Esophagus mucosa (tissue), 1 donor: ENCODE results near the gene EFNA2. TPM values are rescaled to one million over a fixed set of nuclear protein-coding genes. Genes with fewer than 3 reads are reported as not detected.
"Not testable (repeated sequence)": the region's sequence is repeated elsewhere in the genome, so short reads cannot be mapped to it uniquely, and the experiment has no call there.

Experiments used
- ATAC-seq: fragments of 200-7000 bp; cut with Tn5 transposase; one replicate; pipeline ENCODE4 v1.9.1; 2020
- total RNA-seq: library from RNA; stranded (reverse); gene quantifications from one replicate; pipeline ENCODE4 v1.2.4, GENCODE V29; 2023
- donor health status: DM: yes; HTN: yes; CAD: no.

Gene EFNA2
- total RNA-seq, 1 donor from 2014 or later = 0.40 TPM

DNA sequence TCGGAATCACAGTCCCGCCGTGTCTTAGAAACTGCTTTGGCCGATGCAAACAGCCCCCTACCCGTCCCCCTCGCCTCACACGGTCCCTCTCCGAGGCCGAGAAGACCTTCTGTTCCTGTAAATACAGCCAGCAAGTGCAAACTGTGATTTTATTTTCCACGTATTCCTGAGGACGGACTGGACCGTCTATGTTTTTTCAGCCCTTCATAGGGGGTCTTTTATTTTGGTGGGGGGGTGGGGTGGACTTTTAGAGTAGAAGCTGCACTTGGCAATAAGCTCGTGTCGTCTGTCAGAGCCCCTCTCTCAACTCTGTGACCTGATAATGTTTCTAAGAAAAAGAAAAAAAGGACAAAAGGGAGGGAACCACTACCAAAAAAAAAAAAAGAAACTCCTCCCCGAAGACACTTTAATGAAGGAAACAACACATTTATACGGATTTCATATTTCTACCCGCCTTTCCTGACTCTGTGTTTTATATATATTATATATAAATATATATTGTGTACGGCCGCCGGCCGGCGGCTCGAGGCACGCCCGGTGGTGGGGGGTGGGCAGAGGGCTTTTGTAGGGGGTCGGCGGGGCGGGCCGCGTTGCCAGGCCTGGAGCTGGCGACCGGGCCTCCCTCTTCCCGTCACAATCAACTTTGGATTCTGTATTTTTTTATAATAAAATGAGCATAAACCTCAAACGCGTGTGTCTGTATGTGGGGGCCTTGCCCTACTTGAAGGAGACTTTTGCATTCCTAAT, 15.2 kb downstream of the EFNA2 start:
- no peak for ATAC-seq

DNA sequence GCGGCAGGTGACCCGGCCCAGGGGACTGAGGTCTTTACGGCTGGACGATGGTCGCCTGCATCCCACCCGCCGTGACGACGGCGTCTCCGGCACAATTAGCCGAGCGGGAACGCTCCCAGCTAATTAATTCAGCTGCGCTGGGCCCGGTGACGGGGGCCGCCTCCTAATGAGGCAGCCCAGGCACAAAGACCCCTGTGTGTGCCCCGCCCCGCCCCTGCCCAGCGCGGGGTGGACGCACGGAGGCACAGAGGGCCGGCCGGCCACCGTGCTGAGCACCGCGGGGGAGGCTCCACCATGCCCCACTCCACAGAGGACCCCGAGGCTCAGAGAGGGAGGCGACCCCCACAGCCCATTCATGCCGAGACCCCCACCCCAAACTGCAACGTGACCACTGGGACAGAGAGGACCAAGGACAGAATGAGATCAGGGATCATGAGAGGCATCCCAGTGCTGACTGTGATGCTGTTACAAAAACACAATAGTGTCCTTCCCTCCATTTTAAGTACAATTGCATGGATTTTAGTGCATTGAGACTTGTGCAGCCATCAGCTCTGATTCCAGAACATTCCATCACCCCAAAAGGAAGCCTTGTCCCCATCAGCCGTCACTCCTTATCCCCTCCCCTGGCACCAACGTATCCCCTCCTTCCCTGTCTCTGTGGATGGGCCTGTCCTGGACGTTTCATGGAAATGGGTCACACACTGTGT, 17.0 kb downstream of the EFNA2 start:
- ATAC-seq = no peak

DNA sequence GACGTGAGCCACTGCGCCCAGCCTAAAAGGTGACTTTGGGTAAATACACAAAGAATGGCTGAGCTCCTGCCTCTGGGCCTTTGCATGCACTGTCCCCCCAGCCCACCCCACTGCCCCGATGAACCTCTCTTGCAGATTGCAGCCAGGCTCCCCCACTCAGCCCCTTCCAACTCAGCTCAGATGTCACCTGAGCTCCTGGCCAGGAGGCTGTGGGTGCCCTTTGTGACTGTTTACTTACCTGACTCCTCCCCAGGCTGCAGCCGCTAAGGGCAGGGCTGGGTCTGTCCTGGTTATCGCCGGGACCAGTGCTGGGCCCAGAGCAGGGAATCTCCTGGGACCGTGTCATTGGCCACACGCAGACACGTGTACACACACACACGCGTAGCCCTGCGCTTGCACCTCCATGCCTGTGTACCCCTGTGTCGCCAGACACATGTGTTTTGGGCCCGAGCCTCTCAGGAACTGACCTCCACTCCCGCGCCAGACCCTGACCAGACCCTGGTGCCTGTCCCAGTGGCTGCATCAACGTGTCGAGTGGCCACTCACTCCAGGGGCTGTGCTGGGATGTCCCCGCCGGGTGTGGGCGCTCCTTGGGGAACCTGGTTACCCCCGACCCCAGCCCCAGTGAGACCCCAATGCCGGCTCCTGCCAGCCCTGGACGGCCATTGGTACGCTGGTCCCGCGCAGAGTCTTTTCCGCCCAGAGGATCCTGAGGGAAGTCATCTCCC, 18.7 kb downstream of the EFNA2 start:
- ATAC-seq = peak; percentile 8

DNA sequence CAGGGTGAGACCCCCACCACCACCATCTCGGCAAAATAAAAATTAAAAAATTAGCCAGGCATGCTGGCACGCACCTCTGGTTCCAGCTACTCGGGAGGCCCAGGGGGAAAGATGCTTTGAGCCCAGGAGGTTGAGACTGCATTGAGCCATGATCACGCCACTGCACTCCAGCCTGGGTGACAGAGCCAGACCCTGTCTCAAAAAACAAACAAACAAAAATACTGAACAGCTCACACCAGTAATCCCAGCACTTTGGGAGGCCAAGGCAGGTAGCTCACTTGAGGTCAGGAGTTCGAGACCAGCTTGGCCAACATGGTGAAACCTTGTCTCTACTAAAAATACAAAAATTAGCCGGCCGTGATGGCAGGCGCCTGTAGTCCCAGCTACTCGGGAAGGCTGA, 19.7 kb downstream of the EFNA2 start:
- not testable (repeated sequence) for ATAC-seq

DNA sequence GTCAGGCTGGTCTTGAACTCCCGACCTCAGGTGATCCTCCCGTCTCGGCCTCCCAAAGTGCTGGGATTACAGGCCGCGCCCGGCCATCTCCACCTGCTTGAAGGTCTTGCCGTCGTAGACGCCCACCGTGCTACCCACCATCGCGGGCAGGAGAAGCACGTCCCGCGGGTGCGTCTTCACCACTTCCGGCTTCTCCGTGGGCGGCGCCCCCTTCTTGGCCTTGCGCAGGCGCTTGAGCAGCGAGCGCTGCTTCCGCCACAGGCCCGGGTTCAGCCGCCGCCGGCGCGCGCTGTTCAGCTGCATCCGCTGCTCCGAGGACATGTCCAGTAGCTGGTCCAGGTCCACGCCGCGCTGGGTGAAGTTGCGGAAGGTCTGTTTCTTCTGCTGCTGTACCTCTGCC, 21.6 kb downstream of the EFNA2 start:
- no peak for ATAC-seq

DNA sequence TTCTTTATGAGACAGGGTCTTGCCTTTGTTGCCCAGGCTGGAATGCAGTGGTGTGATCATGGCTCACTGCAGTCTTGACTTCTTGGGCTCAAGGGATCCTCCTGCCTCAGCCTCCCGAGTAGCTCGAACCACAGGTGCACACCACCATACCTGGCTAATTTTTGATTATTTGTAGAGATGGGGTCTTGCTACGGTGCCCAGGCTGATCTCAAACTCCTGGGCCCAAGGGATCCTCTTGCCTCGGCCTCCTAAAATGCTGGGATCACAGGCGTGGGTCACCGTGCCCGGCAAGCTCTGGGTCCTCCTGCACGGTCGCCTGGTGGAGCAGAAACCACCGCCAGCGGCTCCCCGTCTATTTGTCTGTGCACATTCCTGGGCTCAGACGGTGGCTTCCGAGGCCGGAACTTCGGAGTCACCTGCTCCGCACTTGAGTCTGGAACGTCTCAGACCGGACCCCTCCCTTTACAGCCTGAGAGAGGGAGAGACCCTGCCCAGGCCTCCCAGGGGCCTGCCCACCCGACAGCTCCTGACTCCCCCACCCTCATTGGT, 22.2 kb downstream of the EFNA2 start:
- ATAC-seq = no peak

DNA sequence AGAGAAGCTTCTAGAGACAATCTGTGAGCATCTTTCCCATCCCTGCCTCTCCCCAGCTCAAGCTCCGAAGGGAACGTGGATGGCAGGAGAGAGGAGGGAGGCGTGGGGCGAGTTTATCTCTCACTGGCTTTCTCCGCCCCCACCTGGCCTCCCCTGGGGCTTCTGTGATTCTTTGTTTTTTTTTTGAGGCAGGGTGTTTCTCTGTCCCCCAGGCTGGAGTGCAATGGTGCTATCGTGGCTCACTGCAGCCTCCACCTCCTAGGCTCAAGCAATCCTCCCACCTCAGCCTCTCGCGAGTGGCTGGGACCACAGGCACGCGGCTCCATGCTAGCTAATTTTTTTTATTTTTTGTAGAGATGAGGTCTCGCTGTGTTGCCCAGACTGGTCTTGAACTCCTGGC, 23.0 kb downstream of the EFNA2 start:
- ATAC-seq = no peak

DNA sequence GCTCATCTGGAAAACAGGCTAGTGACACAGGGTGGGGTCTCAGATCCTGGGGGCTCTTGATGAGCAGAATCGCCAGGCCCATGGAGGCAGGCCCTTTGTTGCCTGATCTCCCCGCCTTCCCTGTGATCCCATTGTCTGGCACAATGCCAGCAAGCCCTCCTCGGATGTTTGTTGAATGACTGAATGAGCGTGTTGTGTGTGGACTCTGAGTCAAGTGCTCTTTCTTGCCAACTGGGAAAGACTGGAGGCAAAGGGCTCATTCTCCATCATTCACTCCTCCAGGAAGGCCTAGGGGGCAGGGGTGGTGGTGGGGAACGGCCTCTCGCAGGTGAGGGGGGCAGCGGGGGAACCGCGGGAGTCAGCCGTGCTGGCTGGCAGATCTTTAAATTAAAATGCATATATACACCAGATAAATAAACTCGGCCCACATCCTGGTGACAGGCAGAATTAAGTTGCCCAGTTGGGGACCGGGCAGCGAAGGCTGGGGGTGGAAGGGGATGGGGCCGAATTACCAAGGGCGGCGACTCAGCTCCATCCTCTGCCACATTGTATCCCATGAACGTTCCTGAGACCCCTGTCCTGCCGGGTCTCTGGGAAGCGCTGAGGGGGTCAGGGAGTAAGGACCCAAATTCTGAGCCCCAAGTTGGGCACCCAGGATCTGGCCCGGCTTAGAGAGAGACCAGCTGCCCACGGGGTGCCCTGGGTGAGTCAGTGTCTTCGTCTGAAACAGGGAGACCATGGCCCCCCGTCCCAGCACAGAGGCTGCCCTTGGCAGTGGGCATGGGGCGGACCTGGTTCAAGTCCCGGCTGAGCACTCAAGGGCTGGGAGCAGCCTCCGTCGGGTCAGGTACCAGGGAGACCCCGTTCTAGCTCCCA, 24.5 kb downstream of the EFNA2 start:
- ATAC-seq = no peak

DNA sequence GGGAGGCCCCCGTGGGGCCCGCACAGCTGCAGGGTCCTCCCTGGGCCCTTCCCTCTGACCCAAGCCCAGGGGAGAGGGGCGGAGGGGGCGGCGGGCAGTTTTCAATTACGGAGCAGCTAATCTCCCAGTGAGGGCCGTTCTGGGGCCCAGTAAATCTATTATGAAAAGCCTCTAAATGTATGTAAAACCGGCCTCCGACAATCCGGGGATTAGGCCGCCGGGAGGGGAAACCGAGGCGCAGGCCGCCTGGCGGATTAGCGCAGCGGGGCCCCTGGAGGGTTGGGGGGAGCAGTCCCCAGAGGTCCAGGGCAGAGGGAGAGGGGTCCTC, 25.1 kb downstream of the EFNA2 start:
- ATAC-seq = no peak

DNA sequence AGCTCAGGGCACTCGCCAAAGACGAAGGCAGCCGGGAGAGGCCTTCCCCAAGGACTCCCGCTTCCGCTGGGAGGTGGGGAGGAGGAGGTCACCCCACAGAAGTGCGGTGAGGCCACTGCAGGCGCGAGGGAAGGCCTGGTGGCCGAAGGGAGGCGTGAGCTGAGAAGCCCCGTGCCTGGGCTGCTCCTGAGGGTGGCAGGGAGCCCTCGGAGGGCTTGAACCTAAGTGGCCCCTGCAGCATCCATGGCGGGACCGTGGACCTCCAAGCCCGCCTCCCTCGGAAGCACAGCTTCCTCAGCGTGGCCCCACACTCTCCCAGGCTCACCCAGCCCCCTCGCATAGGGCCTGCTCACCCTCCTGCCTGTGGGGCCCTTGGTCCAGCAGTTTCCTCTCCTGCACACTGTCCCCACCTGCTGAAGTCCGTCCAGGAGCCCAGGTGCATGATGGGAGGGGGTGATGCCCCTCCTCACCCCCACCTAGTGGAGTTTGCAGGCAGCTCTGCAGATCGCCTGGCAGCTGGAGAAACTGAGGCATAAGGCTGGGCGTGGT, 25.9 kb downstream of the EFNA2 start:
- no peak for ATAC-seq

DNA sequence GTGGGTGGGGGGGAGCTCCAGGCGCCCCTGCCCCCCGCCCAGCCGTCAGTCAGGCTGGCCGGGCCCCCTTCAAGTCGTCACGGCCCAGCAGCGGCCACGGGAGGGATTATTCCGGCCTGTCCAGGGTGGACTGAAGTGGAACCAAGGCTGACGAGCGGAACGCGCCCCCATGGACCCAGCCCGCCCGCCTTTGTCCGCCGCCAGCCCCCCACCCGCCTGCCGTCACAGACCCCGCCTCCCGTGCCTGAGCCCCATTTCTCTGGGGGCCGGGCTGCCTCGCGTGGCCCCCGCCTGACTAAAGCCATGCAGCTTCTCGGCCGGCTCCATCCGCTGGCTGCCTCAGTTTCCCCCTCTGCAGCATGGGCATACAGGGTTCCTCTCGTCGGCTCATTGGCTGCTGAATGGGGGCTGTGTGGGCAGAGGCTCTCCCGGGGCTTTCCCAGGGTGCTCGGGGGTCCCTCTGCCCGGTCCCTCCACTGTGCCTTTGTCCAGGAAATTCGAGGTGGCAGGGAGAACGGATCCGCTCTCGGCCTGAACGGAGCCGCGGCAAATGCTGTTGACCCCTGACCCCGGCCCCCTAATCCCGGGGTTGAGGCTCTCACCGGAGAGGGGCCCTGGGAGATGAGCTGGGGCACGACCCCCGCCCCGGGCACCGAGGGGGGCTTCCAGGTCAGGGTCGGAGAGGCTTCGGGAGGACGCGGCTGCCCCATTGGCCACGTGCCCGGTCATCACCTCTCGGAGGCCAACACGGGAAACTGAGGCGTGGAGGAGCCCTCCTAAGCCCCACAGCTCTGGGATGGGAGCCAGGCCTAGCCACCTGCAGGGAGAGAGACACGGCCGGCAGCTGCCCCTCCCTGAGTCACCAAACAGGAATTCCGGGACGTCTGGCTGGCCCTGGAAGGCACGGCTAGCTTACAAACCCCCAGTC, 27.4 kb downstream of the EFNA2 start:
- ATAC-seq = peak; percentile 34

DNA sequence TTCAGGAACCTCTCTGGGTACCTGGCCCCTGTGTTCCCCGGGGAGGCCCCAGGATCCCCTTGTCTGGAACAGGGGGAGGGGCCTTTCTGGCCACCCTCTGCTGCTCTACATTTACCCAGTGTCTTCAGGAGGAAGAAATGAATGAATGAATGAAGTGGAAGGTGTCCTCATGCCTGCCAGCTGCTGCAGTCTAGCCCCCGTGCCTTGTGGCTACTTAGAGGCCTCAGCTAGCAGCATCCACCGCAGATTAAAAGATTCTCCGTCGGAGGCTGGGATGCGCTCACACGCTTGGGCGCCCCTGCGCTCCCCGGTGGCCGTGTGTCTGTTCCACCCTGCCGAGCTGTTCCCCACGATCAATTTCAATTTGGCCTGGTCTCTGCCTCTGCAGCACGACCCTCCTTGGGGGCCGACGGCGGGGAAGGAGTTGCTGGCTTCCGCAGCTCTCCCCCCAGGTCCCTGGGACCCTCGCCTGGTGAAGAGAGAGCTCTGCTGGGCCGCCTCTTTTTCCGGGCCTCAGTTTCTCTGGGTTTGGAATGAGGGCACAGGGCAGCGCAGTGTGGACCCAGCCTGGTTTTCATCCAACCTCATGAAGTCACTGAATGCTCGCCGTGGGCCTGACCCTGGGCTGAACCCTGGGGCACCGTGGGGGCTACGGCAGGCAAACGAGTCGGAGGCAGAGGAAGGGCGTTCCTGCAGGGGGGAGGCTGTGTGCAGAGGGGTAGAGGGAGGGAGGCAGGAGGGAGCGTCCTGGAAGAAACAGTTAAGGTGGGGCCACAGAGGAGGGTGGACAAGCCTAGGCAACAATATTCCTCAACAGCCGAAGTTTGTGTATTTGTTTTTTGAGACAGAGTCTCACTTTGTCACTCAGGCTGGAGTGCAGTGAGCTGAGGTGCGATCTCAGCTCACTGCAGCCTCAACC, 28.3 kb downstream of the EFNA2 start:
- ATAC-seq = peak; percentile 13

DNA sequence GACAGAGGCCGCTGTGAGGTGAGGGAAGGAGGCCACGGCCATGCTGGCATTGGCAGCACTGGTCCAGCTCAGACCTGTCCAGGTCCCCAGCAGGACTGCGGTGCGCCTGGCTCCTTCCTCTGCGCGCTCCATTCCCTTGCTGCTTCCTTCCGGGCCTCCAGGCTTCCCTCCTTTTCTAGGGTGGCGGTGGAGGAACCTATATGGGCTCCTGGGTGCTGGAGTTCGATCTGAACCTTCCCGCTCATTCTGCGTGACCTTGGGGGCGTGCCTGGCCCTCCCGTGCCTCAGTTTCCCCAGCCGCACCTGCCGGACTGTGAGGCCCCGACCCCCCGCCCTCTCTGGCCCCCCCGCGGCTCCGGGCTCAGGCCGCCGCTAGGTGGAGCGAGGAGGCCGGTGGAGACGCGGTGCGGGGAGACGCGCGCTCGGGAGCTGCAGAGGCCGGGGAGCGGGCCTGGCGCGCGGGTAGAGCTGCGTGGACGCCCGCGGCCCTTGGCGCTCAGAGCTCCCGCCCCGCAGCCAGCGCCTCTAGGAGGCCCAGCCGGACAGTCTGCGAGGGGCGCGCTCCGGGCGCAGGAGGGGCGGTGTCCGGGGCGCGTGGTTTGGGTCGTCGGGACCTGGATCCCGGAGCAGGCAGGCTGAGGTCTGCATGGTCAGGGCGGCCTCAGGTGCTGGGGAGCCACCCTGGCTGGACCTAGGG, 29.9 kb downstream of the EFNA2 start:
- ATAC-seq = peak; percentile 54

DNA sequence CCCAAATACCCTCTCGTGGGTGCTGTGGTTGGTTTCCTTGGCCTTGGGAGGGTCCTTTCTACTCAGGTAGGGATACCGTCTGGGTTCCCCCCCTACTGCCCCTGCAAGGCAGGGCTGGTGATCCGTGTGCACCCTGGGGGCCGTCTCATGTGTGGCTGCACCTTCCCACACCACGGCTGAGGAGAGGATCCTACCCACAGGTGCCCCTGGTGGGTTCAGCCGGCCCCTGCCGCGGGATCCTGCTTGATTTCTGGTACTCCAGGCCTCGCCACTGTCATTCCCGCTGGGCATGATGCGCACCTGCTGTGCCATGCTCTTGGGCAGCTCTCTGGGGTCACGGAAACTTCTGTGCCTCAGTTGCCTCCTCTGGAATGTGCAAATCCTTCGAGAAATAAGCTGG, 30.8 kb downstream of the EFNA2 start:
- no peak for ATAC-seq

DNA sequence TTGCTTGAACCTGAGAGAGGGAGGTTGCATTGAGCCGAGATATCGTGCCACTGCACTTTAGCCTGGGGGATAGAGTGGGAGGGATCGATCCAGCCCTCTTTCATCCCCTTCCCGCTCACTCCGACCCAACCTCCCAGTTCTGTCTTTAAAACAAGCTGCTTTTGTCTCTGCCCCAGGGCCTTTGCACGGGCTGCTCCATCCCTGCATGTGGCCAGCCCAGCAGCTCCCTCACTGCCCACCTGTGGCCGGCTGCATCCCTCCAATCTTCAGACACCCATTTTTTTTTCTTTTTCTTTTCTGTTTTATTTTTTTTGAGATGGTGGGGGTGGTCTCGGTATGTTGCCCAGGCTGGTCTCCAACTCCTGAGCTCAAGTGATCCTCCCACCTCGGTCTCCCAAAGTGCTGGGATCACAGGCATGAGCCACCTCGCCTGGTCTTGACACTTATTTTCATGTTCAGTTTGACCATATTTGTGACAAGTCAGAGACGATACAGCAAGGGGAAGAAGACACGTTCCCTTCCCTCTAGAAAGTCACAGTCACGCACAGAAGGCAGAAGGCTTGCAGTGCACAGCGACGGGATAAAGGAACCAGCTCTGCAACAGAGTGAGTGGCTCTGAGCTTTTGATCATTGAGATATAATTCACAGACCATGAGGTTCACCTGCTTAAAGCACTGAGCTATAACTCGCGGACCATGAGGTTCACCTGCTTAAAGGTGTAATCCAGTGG, 31.8 kb downstream of the EFNA2 start:
- ATAC-seq = no peak

DNA sequence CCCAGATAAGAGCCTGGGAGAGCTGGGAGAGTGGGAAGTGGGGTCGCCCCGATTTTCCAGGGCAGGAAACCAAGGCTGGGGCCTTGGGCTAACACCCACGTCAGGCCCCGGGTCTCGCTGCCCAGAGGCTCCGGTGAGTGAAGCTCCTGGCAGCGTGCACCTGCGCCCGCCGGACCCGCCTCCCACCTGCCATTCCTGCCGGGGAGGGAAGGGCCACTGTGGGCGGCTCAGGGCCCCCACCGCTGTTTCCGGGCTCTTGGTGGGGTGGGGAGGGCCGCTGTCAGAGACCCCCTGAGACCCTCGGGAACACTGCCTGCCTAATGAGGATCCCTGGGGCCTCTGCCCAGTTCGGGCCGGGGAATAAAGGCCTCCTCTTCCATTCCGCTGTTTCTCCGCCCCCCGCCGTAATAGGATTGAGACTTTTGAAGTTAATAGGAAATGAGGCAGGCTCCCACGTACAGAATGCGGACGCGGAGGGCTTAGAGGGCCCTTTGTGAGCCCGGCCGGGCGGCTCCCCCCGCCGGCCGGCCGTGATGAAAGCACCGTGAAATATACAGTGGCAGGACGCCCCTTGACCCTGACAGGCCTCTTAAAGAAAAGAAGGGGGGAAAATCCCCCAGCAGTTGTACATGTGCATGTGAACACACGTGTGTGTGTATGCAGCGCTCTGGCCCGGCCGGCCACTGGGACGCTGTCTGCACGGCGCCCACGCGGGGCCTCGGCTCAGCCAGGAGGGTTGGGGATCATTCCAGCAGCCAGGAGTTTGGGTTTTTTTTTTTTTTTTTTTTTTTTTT, 33.2 kb downstream of the EFNA2 start:
- no peak for ATAC-seq

DNA sequence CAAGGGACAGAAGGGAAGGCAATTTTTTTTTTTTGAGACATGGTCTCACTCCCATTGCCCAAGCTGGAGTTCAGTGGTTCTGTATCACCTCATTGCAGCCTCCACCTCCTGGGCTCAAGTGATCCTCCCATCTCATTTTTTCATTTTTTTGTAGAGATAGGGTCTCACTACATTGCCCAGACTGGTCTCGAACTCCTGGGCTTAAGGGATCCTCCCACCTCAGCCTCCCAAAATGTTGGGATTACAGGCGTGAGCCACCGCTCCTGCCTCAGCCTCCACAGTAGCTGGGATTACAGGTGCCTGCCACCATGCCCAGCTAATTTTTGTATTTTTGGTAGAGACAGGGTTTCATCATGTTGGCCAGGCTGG, 34.6 kb downstream of the EFNA2 start:
- not testable (repeated sequence) for ATAC-seq

DNA sequence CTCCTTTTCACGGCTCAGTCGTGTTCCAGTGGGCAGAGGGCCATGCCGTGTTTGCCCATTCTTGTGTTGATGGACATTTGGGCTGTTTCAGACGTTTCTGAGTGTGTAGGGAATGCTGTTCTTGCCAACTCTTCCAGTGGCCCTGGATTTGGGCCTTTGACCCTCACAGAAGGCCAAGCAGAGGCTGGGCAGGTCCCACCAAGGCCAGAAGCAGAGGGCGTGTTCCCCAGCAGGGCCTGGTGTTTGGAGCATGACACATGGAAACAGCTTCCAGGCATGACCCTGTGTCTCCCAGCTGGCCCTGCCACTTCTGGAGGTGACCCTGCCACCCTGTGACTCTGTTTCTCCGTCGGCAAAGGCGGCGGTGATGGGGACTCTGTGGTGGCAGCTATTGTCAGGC, 35.9 kb downstream of the EFNA2 start:
- no peak for ATAC-seq
